ENCODE measurements around the gene XPOT. TPM values are rescaled to one million over a fixed set of nuclear protein-coding genes. Genes with fewer than 3 reads are reported as not detected.

Gene XPOT
- total RNA-seq, 1 donor from 2014 or later: 151 TPM

DNA sequence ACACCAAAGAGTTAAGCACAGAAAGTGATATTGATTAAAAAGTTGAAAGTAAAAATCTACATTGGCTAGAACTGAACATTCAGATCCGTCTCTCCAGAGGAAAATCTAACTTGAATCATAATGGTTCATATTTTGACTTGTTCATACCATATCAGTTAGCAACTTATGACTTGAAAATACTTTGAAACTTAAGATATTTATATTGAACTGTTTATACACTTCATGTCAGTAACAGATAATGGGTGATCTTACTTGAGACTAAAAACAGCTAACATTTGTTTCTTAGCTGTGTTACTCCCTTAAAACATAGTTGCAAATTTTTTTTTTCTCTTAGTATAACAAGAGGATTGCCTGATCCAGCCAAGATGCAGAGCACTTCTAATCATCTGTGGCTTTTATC lies 51.3 kb downstream of the XPOT start:
- H3K36me3 ChIP-seq (ENCODE audit: control insufficient read depth, insufficient read depth, low read length): peaks cover 1% of the 10 kb centered on the region
- DNase-seq (ENCODE audit: low read depth) (no peak), FAIRE-seq (no peak)
- H3K27me3 ChIP-seq (ENCODE audit: control insufficient read depth, insufficient read depth, low read length): no peaks in the 10 kb centered on the region
- TF ChIP-seq, protein P1, sequence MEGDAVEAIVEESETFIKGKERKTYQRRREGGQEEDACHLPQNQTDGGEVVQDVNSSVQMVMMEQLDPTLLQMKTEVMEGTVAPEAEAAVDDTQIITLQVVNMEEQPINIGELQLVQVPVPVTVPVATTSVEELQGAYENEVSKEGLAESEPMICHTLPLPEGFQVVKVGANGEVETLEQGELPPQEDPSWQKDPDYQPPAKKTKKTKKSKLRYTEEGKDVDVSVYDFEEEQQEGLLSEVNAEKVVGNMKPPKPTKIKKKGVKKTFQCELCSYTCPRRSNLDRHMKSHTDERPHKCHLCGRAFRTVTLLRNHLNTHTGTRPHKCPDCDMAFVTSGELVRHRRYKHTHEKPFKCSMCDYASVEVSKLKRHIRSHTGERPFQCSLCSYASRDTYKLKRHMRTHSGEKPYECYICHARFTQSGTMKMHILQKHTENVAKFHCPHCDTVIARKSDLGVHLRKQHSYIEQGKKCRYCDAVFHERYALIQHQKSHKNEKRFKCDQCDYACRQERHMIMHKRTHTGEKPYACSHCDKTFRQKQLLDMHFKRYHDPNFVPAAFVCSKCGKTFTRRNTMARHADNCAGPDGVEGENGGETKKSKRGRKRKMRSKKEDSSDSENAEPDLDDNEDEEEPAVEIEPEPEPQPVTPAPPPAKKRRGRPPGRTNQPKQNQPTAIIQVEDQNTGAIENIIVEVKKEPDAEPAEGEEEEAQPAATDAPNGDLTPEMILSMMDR (IDR thresholded peaks at IDR 0.05; ENCODE audit: insufficient read depth, low read length, severe bottlenecking): no peak
- no peak overlapping the region for H3K4me3 ChIP-seq (ENCODE audit: low read depth, low read length)

DNA sequence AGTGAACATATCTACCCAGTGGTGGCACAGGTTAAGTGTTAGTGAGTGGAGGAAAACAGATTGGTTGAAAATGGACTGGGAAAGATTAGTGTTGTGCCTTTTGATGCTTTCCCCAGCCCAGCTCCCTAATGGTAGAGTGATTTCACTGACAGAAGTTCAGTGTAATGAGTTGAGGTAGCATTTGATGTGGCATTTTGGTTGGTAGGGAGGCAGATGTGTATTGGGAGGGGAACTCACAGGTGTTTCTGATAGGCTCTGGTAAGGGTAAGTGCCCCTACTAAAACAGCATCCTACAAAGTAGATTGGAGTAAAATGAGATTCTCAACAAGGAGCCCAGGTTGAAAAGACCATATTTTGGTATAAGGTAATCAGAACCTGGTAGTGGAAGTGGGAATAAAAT lies 51.9 kb downstream of the XPOT start:
- H3K27me3 ChIP-seq (ENCODE audit: control insufficient read depth, insufficient read depth, low read length): no peaks in the 10 kb centered on the region
- DNase-seq (ENCODE audit: low read depth) (no peak), FAIRE-seq (no peak)
- no peak overlapping the region for H3K4me3 ChIP-seq (ENCODE audit: low read depth, low read length)
- H3K36me3 ChIP-seq (ENCODE audit: control insufficient read depth, insufficient read depth, low read length): peaks cover 1% of the 10 kb centered on the region
- TF ChIP-seq, protein P1 (IDR thresholded peaks at IDR 0.05; ENCODE audit: insufficient read depth, low read length, severe bottlenecking): no peak

DNA sequence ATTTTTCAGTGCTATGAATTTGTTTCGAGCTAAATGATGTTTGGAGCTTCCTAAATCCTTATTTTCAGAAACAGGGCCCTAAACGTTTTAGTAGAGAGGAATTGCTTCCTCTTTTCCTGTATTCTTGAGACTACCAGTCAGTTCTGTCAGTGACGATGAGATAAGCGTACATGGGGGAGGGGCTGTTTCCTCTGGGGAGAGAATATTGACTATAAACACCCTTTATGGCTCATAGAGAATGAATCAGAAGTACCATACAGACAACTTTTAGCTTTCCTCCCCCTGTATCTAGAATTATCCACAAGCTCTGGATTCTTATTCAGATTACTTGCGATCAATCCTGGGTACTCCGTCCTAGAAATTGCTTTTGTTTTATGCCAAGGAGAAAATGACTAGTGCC lies 52.8 kb downstream of the XPOT start:
- H3K36me3 ChIP-seq (ENCODE audit: control insufficient read depth, insufficient read depth, low read length): peaks cover 3% of the 10 kb centered on the region
- FAIRE-seq (no peak), DNase-seq (ENCODE audit: low read depth) (no peak)
- TF ChIP-seq, protein P1 (IDR thresholded peaks at IDR 0.05; ENCODE audit: insufficient read depth, low read length, severe bottlenecking): no peak
- H3K27me3 ChIP-seq (ENCODE audit: control insufficient read depth, insufficient read depth, low read length): no peaks in the 10 kb centered on the region
- H3K4me3 ChIP-seq (ENCODE audit: low read depth, low read length): no peak overlapping the region

DNA sequence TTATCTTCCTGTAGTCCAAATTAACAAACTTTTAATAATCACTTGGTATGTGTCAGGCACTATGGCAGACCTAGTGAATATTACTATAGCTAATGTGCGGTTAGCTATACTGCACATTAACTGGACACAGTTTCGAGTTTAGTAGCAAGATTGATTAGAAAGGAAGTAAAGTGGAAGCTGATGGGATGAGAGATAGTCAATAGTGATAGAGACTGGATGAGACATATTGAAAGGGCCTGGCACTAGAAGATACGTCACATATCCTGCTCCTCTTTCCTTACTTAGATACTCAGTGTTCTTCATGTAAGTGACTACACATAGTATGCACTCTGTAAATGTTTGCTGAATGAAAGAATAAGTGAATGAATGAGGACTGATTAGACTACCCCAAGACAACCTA lies 53.3 kb downstream of the XPOT start:
- H3K36me3 ChIP-seq (ENCODE audit: control insufficient read depth, insufficient read depth, low read length): peaks cover 3% of the 10 kb centered on the region
- no peak for FAIRE-seq
- no peak for DNase-seq (ENCODE audit: low read depth)
- no peak overlapping the region for H3K4me3 ChIP-seq (ENCODE audit: low read depth, low read length)
- H3K27me3 ChIP-seq (ENCODE audit: control insufficient read depth, insufficient read depth, low read length): no peaks in the 10 kb centered on the region
- TF ChIP-seq, protein P1 (IDR thresholded peaks at IDR 0.05; ENCODE audit: insufficient read depth, low read length, severe bottlenecking): no peak

DNA sequence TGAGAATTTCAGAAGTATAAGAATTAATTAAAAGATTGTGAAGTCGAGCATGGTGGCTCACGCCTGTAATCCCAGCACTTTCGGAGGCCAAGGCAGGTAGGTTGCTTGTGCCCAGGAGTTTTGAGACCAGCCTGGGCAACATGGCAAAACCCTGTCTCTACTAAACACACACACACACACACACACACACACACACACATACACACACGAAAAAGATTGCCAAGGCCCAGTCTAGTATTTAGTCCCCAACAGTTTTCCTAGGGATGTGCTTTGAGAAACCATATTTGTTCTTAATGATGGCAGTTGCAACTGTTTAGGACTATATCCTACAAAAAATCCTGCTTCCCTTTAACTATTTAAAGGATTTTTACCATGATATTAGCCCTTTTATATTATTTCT lies 53.7 kb downstream of the XPOT start:
- H3K4me3 ChIP-seq (ENCODE audit: low read depth, low read length): no peak overlapping the region
- TF ChIP-seq, protein P1 (IDR thresholded peaks at IDR 0.05; ENCODE audit: insufficient read depth, low read length, severe bottlenecking): no peak
- FAIRE-seq (no peak), DNase-seq (ENCODE audit: low read depth) (no peak)
- peaks cover 3% of the 10 kb centered on the region for H3K36me3 ChIP-seq (ENCODE audit: control insufficient read depth, insufficient read depth, low read length)
- no peaks in the 10 kb centered on the region for H3K27me3 ChIP-seq (ENCODE audit: control insufficient read depth, insufficient read depth, low read length)

DNA sequence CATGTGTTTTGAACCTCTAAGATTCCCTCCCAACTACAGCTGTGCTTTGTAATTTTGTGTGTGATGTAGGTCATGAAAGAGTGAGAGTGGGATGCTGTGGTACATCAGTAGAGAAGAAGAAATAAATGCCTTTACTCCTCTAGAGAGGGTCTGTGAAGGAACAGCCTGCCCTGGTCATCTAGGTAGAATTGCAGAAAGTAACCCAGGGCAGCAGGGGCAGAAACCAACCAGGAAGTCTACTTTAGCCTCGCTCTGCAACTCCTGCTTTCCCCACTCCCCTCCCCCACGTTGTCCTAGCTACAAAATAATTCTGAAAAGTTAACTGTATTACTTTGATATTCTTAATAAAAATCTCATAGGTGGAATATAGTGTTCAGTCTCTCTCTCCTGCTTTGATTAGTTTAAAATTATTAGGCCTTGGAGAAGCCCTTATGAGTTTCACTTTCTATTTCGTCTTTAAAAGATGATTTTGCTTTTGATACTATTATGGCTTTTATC lies 55.3 kb downstream of the XPOT start:
- H3K36me3 ChIP-seq (ENCODE audit: control insufficient read depth, insufficient read depth, low read length): peaks cover 3% of the 10 kb centered on the region
- no peak overlapping the region for H3K4me3 ChIP-seq (ENCODE audit: low read depth, low read length)
- TF ChIP-seq, protein P1 (IDR thresholded peaks at IDR 0.05; ENCODE audit: insufficient read depth, low read length, severe bottlenecking): no peak

More for the DNA sequence above, 55.3 kb downstream of the XPOT start:
- FAIRE-seq: no peak
- no peaks in the 10 kb centered on the region for H3K27me3 ChIP-seq (ENCODE audit: control insufficient read depth, insufficient read depth, low read length)
- DNase-seq (ENCODE audit: low read depth): no peak

Measured in bronchial epithelial cell (primary cell).